ENCODE measurements around the gene ARHGAP42. TPM values are rescaled to one million over a fixed set of nuclear protein-coding genes. Genes with fewer than 3 reads are reported as not detected.

Gene ARHGAP42
- total and polyA plus RNA-seq, 10 donors: 3.5 to 31.0 (median 19.6) TPM

DNA sequence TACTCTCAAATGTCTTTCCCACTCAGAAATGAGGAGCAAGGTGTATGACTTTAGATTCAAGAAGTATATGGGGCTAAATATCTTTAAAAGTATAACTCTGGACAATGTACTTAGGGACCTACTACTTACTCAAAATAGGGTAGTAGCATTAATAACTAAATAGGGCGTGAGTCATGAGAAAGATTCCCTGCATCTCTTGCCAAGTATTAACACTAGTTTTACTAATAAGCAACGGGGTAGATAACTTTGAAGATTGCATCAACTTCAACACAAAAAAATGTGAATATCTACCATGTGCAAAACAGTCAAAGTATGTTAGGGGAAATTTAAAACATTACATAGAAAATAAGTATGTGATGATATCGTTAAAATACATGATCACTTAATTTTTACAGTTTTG lies 342.9 kb downstream of the ARHGAP42 start:
- DNase-seq: no peak
- no peak overlapping the region for H3K4me3 ChIP-seq
- no peaks in the 10 kb centered on the region for H3K9me3 ChIP-seq
- no peaks in the 10 kb centered on the region for H3K36me3 ChIP-seq
- TF ChIP-seq, protein P1, sequence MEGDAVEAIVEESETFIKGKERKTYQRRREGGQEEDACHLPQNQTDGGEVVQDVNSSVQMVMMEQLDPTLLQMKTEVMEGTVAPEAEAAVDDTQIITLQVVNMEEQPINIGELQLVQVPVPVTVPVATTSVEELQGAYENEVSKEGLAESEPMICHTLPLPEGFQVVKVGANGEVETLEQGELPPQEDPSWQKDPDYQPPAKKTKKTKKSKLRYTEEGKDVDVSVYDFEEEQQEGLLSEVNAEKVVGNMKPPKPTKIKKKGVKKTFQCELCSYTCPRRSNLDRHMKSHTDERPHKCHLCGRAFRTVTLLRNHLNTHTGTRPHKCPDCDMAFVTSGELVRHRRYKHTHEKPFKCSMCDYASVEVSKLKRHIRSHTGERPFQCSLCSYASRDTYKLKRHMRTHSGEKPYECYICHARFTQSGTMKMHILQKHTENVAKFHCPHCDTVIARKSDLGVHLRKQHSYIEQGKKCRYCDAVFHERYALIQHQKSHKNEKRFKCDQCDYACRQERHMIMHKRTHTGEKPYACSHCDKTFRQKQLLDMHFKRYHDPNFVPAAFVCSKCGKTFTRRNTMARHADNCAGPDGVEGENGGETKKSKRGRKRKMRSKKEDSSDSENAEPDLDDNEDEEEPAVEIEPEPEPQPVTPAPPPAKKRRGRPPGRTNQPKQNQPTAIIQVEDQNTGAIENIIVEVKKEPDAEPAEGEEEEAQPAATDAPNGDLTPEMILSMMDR (IDR thresholded peaks at IDR 0.05 in 8 of 11, conservative IDR thresholded peaks at IDR 0.05 in 3 of 11): no peak
- TF ChIP-seq POLR2A (IDR thresholded peaks at IDR 0.05) (no peak), POLR2AphosphoS5 (IDR thresholded peaks at IDR 0.05) (no peak)
- H3K27me3 ChIP-seq (replicated peaks in 1 of 7): no peaks in the 10 kb centered on the region
- intact Hi-C loops (cut with DNase I; ENCODE audit: low total_unique reads): no loop called here
- no peaks in the 10 kb centered on the region for H3K4me1 ChIP-seq
- 57 to 82% (median 78%) methylated on average over 3 of the region's 3 CpGs for WGBS, 5 donors
- no peak overlapping the region for H3K27ac ChIP-seq

DNA sequence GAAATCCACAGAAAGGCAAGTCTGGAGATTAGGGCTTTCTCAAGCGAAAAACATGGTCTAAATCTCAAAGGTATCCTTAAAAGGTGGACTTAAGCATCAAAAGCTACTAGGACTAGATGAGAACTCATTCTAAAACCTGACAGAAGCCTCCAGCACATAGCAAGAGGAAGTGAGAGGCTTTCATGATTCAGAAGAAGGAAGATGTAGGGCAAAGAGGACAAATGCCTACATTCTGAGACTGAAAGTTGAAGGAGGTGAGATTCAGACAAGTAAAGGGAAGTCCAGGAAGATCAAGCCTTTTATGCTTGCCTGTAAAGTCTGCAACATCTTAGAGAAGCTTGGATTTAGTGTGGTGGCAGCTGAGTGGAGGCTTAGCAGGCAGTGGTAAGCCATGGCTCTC lies 343.6 kb downstream of the ARHGAP42 start:
- no peak overlapping the region for H3K4me3 ChIP-seq
- no peaks in the 10 kb centered on the region for H3K36me3 ChIP-seq
- no peak overlapping the region for H3K27ac ChIP-seq
- H3K27me3 ChIP-seq (replicated peaks in 1 of 7): no peaks in the 10 kb centered on the region
- no peak for DNase-seq
- TF ChIP-seq POLR2AphosphoS5 (IDR thresholded peaks at IDR 0.05) (no peak), POLR2A (IDR thresholded peaks at IDR 0.05) (no peak)
- TF ChIP-seq, protein P1 (IDR thresholded peaks at IDR 0.05 in 8 of 11, conservative IDR thresholded peaks at IDR 0.05 in 3 of 11): no peak
- no peaks in the 10 kb centered on the region for H3K4me1 ChIP-seq
- no peaks in the 10 kb centered on the region for H3K9me3 ChIP-seq
- 61 to 80% (median 74%) methylated on average over 1 of the region's 1 CpG for WGBS, 5 donors
- intact Hi-C loops (cut with DNase I; ENCODE audit: low total_unique reads): no loop called here

DNA sequence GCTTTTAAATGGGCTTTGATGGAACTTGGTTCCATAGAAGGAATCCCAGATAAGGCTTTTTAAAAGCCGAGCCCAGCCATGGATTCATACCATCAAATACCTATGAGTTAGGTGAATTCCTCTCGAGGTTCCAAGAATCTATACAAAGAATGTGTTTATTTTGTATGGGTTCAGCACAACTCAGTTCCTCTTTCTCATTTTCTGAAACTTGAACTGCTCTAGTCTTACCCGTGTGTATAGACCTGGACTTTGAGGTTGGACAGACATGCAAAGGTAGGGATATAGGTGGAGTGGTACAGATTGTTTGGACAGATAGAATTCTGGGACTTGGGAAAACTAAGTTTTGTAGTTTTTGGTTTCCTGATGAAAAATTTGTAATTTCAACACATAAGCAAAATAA lies 344.6 kb downstream of the ARHGAP42 start:
- DNase-seq: no peak
- Histone ChIP-seq H3K36me3 (no peaks in the 10 kb centered on the region), H3K27ac (no peak overlapping the region), H3K27me3 (replicated peaks in 1 of 7) (no peaks in the 10 kb centered on the region), H3K9me3 (no peaks in the 10 kb centered on the region), H3K4me3 (no peak overlapping the region), H3K4me1 (no peaks in the 10 kb centered on the region)
- intact Hi-C loops (cut with DNase I; ENCODE audit: low total_unique reads): no loop called here
- no peak for TF ChIP-seq POLR2AphosphoS5 (IDR thresholded peaks at IDR 0.05)
- TF ChIP-seq, protein P1 (IDR thresholded peaks at IDR 0.05 in 8 of 11, conservative IDR thresholded peaks at IDR 0.05 in 3 of 11): no peak
- no peak for TF ChIP-seq POLR2A (IDR thresholded peaks at IDR 0.05)
- 68 to 80% (median 78%) methylated on average over 3 of the region's 3 CpGs for WGBS, 5 donors

- no peak for TF ChIP-seq POLR2AphosphoS5 (IDR thresholded peaks at IDR 0.05)
- Histone ChIP-seq H3K27me3 (replicated peaks in 1 of 7) (no peaks in the 10 kb centered on the region), H3K9me3 (no peaks in the 10 kb centered on the region), H3K4me1 (no peaks in the 10 kb centered on the region), H3K27ac (no peak overlapping the region), H3K36me3 (no peaks in the 10 kb centered on the region), H3K4me3 (no peak overlapping the region)
- intact Hi-C loops (cut with DNase I; ENCODE audit: low total_unique reads): no loop called here
- no peak for DNase-seq
Observed at GRCh38 chr11:101032991-101033390, 345.9 kb downstream of the ARHGAP42 start.

DNA sequence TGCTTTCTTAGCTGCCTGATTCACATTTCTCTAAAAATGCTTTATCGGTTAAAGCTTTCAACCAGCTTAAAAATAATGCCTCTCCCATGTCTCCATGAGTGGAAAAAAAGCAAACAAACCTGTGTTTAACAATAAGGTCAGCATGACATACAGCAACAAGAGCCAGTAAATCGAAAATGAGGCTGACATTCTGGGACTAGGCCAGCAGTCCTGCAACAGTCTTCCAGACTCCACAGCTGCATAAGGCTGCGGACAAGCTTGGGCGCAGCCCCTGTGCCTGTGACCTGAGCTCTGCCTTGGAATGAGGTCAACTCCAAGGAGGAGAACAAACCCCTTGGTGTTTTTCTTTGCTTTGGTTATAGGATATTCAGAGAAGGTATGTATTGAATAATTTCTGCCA lies 347.0 kb downstream of the ARHGAP42 start:
- H3K27ac ChIP-seq: no peak overlapping the region
- DNase-seq: no peak
- intact Hi-C loops (cut with DNase I; ENCODE audit: low total_unique reads): no loop called here

More for the DNA sequence above, 347.0 kb downstream of the ARHGAP42 start:
- no peak for TF ChIP-seq POLR2AphosphoS5 (IDR thresholded peaks at IDR 0.05)
- TF ChIP-seq, protein P1 (IDR thresholded peaks at IDR 0.05 in 8 of 11, conservative IDR thresholded peaks at IDR 0.05 in 3 of 11): no peak
- TF ChIP-seq POLR2A (IDR thresholded peaks at IDR 0.05): no peak
- no peaks in the 10 kb centered on the region for H3K36me3 ChIP-seq
- H3K9me3 ChIP-seq: no peaks in the 10 kb centered on the region
- 44 to 80% (median 77%) methylated on average over 4 of the region's 4 CpGs for WGBS, 5 donors
- no peaks in the 10 kb centered on the region for H3K4me1 ChIP-seq
- no peaks in the 10 kb centered on the region for H3K27me3 ChIP-seq (replicated peaks in 1 of 7)
- no peak overlapping the region for H3K4me3 ChIP-seq

Data from spleen (tissue), 11 donors.